DMS114 treated with DMSO at 0.1 percent for 48 hours (cell line): ENCODE measurements around the gene NUP210.

ENCODE experiments used
- DNase-seq: peaks from one replicate; lab custom pipeline; 2025; ENCODE audit not compliant: unreplicated experiment; lab: John Stamatoyannopoulos, UW

Gene NUP210

GRCh38 chr3:13277196-13277813 is 142.8 kb downstream of the NUP210 start:
- no peak for DNase-seq

DNA sequence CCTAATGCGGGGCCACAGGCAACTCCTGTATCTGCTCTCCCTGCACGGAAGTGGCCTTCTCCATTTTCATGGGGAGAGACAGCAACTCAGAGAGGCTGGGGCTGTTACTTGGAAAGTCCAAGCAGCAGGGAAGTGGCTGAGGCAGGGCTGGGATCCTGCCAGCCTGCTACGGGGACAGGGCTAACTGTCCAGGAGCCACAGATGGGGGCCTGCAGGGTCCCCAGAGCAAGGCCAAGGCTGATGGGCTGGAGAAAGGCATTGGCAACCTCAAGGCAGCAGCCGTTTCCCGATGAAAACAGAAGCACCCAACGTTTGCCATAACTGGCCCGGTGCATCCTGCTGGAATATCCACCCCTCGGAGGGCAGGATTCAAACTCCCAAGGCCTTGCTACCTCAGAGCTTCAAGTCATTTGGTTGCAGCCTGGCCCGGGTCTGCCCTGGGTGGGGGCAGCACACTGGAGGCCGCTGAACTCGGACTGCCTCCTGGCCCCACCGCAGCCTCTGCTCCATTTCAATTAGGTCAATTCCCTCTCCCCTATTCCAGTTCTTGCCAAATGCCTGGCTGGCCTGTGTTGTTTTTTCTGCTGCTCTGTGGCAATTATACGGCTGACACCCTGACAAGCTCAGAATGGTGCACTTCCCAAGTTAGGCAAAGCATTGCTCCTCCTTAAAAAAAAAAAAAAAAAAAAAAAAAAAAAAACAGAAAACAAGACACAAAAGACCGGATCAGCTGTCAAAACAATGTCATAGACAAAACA is 143.5 kb downstream of the NUP210 start:
- DNase-seq = no peak

DNA sequence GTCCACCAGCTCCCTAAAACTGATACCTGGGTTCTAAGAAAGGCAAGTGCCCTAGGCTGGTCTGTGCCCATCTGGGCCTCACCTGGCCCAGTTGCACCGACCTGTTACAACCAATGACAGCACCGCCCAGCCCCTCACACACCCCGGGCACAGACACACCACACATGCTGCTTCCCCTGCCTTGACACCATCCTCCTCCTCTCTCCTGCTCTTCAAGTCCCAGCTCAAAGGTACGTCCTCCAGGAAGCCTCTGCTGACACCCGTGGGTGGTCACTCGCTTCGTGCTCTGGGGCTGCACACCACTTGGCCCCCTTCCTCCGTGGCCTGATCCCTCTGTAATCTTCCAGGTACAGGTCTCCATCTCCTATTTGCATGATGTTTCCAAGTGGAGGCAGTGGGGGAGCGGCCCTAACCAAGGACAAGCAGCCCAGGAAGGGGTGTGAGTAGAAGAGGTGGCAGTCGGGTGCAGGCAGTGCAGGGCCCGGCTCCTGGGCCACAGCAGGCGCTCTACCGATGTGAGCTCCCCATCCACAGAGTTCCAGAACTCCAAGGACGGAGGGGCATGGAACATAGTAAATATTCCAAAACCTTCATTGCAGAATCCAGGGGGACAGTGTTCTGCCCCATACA is 144.6 kb downstream of the NUP210 start:
- no peak for DNase-seq

GRCh38 chr3:13274551-13275332 is 145.4 kb downstream of the NUP210 start:
- no peak for DNase-seq

- DNase-seq = no peak
Observed at GRCh38 chr3:13274125-13274524, 146.0 kb downstream of the NUP210 start.

GRCh38 chr3:13273604-13274105 is 146.5 kb downstream of the NUP210 start:
- no peak for DNase-seq

DNA sequence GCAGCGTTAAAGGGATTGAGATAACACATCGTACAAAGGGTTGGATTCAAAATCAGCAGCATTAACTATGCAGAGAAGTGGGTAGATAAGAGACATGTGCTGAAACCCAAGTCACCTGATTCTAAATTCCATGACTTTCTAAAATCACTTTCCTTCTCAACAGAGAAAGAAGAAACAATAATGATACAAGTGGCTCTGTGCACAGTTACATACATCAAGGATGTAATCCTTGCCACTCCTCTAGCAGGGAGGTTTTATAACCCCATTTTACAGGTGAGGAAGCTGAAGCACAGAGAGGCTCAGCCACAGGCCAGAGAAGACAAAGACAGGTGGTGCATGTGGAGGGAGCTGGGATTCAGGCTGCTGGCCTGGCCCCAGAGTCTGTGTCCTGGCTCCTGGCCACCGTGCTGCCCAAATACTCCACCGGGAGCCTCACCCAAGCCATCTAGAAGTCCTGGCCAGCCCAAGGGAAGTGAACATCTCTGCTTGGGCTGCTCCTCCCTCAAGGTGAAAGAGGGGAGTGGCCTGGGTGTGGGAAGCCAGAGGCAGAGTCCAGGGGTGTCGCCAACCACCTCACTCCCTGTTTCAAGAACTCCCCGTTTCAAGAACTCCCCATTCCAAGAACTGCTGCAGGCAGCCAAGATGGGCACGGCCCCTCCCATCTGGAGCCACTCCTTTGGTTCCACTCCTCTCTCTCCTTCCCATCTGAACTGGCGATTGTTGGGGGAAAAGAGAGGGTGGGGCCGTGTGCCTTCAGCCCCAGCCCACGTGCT is 147.1 kb downstream of the NUP210 start:
- DNase-seq = no peak

DNA sequence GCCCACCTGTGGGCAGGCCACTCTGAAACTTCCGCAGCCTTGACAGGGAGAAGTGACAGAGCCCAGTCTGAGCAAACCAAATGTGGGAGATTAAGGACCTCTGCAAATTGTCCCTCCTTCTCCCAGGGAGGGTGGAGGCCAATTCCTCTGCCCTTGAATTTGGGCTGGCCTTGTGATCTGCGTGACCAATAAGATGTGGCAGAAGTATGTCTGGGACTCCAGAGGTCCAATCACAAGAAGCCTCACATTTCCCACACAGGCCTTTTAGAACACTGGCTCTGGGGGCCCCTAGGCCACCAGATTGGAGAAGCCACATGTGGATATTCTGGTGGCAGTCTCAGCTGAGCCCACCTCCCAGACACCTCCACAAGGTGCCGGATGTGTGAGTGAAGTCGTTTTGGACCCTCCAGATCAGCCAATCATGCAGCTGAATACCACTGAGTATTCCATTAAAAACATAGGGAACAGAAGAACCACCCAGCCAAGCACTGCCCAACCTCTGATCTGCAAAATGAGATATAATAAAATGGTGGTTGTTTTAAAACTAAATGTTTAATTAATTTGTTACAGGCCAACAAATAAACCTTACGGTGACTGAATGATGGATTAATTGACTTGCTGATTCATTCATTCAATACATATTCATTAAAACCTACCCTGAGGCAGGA is 150.3 kb downstream of the NUP210 start:
- DNase-seq = no peak

- DNase-seq = no peak
Observed at GRCh38 chr3:13268961-13269441, 151.1 kb downstream of the NUP210 start.

DNA sequence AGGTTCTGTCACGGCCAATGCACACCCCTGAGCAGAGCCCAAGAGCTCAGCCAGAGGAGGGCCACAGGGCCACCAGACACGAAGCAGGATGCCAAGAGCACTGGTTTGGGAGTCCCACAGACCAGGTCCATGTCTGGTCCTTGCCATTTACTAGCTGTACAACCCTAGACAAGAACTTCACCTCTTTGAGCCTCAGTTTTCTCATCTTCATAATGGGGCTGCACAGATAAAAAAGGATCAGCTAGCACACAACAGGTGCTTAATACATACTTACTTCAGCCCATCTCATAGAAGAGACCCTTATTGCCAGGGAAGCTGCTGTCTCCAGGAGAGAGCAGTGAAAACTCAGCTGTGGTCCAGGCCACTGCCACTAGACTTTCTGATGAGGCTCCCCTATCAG is 152.0 kb downstream of the NUP210 start:
- no peak for DNase-seq

GRCh38 chr3:13266651-13267362 is 153.3 kb downstream of the NUP210 start:
- DNase-seq = no peak
